IPS-11a (cell line): ENCODE data around the gene HES5.

ENCODE experiments used
- H3K4me3 ChIP-seq: one replicate; pipeline ENCODE4 v1.5.1; 2013; ENCODE audit warnings: low read depth, low read length, control low read depth

Gene HES5

GRCh38 chr1:2517966-2518365 lies 12.1 kb downstream of the HES5 start:
- H3K4me3 ChIP-seq, result no peak overlapping the region

GRCh38 chr1:2516946-2517345 lies 13.1 kb downstream of the HES5 start:
- H3K4me3 ChIP-seq, result no peak overlapping the region

- H3K4me3 ChIP-seq, result no peak overlapping the region
Measured at GRCh38 chr1:2516124-2516523, 13.9 kb downstream of the HES5 start.

GRCh38 chr1:2515763-2516080 lies 14.3 kb downstream of the HES5 start:
- H3K4me3 ChIP-seq, result no peak overlapping the region

DNA sequence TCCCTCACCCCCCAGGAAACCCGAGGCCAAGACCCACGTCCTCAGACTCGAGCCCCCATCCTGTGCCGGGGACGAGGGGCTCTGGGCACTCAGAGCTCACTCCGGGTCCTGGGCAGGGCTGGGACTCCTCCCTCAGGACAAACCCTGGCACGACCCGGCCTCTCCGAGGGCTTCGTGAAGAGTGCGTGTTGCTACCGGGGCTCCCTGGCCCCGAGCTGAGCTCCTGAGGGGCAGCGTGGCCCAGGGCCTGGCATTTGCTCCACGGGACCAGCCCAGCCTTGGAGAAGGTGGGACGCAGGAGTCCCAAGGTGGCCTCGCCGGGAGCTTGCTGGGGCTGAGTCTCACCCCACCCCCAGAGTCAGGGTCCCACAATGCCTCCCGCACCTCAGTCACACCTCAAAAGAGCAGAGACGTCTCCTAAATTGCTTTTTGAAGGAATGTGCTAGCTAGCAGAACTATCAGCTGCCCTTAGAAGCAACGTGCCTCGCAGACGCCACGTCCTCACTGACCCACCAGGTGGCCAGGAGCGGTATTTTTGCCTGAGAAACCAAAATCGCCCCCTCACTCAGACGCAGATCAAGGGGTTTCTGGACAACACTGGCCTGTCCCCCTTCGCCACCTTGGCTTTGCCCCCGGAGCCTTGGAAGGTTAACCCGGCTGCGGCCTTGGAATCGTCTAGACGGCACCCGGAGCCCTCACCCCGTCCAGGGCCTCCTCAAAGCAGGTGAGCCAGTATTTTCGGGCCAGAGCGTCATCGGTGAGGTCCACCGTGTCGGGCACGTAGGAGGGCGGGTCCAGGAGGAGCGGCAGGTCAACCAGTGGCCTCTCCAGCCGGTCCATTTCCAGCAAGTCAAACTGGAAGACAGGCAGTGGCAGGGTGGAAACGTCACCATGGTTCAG lies 14.9 kb downstream of the HES5 start:
- no peak overlapping the region for H3K4me3 ChIP-seq

GRCh38 chr1:2513939-2514652 lies 16.0 kb downstream of the HES5 start:
- no peak overlapping the region for H3K4me3 ChIP-seq

GRCh38 chr1:2512862-2513421 lies 17.1 kb downstream of the HES5 start:
- H3K4me3 ChIP-seq, result no peak overlapping the region

GRCh38 chr1:2510366-2511155 lies 19.5 kb downstream of the HES5 start:
- no peak overlapping the region for H3K4me3 ChIP-seq

DNA sequence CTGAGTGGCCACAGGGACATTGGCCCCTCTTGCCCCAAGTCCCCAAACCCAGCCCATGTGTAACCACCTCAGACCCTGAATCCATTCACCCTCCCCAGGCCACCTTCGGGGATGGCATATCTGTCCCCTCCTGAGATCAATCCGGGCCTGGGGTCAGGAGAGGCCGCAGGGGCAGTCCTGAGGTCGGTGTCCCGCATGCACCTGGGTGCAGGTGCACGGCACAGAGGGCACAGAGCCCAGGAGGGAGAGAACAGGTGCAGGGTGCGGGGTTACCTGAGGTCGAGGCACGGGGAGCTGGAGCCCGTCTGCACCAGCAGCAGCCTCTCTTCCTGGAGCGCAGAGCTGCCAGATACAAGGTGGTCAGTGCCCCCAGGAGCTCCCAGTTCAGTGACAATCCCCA lies 20.5 kb downstream of the HES5 start:
- H3K4me3 ChIP-seq, result no peak overlapping the region

DNA sequence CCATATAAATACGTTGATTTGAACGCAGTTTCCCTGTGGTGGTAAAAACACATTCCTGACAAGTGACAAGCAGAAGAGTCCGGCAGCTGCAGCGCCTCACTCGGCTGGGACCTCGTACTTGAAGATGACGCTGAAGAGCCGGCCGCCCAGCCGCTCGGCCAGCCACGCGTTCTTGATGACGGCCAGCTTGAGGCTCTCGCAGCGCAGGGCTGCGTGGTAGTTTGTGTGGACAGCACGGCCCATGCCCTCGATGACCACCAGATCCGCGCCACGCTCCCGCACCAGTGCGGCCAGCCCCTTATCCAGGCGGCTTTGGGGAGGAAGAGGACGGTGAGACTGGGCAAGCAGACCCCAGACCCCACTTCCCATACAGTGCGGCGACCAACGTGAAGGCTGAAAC lies 21.3 kb downstream of the HES5 start:
- no peak overlapping the region for H3K4me3 ChIP-seq

GRCh38 chr1:2508180-2508579 lies 21.9 kb downstream of the HES5 start:
- H3K4me3 ChIP-seq, result no peak overlapping the region

DNA sequence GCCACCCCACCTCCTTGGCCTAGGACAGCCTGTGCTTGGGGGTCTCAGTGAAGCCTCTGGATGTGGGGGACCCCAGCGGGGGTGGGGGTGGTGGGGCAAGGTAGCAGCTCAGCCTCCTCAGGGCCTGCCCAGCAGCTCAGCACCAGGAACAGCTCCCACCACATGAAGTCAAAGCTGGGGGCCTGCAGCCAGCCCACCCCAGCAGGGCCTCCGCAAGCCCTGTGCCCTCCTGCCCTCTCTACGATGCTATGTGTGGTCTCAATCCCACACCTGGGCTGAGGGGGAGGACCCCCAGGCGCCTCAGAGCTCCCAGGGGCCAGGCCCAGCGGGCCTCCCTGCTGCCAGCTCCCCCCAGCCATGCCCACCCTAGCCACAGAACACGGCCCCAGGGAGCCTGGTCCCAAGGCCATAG lies 22.3 kb downstream of the HES5 start:
- no peak overlapping the region for H3K4me3 ChIP-seq

- H3K4me3 ChIP-seq, result no peak overlapping the region
Measured at GRCh38 chr1:2506901-2507565, 23.0 kb downstream of the HES5 start.

DNA sequence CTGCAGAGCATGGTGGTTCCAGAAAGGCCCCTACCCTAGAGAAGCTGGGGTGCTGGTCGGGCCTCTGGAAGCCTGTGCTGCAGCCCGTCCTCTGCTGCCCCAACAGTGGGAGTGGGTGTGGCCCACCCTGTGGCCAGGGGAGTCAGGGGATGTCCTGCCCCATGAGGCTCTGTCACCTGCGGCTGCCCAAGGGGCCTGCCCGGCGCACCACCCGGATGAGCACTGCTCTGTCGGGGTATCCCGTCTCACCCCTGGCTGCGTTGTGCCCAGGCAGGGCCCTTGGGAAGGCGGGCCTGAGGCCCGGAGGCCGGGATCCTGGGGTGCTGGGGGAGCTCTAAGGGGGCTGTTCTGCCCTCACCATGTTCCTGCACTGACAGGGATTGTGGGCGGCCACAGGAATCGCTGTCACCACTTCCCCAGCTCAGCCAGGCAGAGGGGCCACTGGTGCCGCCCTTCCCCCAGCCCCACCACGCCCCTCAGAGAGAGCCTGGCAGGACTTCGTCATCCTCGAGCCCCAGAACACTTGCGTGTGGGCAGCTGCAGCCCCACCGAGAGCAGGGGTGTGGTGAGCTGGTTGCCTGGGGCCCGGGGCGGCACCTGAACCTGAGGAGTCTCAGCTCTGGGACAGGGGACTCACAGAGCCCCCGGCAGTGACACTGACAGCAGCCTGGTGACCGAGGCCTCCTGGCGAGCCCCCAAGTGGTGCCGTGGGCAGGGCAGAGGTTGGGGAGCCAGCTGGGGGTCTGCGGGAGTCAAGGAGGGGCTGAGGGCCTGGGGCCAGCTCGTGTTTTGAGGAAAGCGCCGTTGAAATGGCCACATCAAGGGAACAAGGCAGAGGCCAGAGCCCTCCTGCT lies 23.8 kb downstream of the HES5 start:
- H3K4me3 ChIP-seq, result no peak overlapping the region

GRCh38 chr1:2505461-2505994 lies 24.5 kb downstream of the HES5 start:
- H3K4me3 ChIP-seq, result no peak overlapping the region

GRCh38 chr1:2504949-2505272 lies 25.2 kb downstream of the HES5 start:
- H3K4me3 ChIP-seq, result no peak overlapping the region

DNA sequence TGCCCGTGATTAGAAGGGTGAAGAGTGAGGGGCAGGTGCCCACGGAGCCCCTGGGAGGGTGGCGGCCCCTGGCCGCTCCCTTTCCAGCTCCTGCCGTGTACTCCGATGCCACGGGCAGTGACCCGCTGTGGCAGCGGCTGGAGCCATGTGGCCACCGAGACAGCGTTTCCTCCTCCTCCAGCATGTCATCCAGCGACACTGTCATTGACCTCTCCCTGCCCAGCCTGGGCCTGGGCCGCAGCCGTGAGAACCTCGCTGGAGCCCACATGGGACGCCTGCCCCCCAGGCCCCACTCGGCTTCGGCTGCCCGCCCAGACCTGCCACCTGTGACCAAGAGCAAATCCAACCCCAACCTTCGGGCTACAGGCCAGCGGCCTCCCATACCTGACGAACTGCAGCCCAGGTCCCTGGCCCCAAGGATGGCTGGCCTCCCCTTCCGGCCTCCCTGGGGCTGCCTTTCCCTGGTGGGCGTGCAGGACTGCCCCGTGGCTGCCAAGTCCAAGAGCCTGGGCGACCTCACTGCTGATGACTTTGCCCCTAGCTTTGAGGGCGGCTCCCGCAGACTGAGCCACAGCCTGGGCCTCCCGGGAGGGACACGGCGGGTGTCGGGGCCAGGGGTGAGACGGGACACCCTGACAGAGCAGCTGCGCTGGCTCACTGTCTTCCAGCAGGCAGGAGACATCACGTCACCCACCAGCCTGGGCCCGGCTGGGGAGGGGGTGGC lies 25.7 kb downstream of the HES5 start:
- H3K4me3 ChIP-seq, result no peak overlapping the region

- no peak overlapping the region for H3K4me3 ChIP-seq
Measured at GRCh38 chr1:2503554-2504224, 26.4 kb downstream of the HES5 start.
